ENCODE results near the gene SERPINA3. TPM values are rescaled to one million over a fixed set of nuclear protein-coding genes. Genes with fewer than 3 reads are reported as not detected.

The SERPINA3 gene
- total RNA-seq, 1 experiment from 2014 or later: 2.3 TPM

DNA sequence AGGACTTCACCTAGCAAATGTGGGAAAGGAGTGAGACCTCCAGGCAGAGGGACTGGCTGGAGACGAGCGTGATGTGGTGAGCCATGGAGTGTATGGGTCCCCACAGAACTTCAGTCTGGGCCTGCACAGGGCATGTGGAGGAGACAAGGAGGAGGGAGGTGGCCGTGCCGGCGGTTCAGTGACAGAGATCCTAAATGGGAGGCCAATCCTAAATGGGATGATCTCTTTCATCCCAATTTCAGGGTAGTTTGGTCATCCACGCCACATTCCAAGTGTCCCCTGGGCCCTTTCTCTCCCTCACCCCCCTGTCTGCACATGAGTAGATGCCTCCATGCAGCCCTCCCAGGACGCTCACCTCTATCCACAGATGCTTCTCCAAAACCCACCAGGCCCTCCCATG is 17.8 kb upstream of the SERPINA3 start:
- Mint-ChIP-seq H3K4me1 (ENCODE audit: low read depth, unreplicated experiment) (peaks cover 27% of the 10 kb centered on the region), H3K36me3 (ENCODE audit: insufficient read depth, unreplicated experiment) (peaks cover 5% of the 10 kb centered on the region), H3K27ac (ENCODE audit: unreplicated experiment) (peak overlapping the region; percentile 36), H3K9me3 (ENCODE audit: unreplicated experiment) (peaks cover 12% of the 10 kb centered on the region), H3K4me3 (ENCODE audit: unreplicated experiment) (no peak overlapping the region), H3K27me3 (ENCODE audit: insufficient read depth, unreplicated experiment) (no peaks in the 10 kb centered on the region)
- Histone ChIP-seq H3K4me3 (ENCODE audit: low read depth, low read length) (no peak overlapping the region), H3K9me3 (no peaks in the 10 kb centered on the region), H3K27me3 (replicated peaks; ENCODE audit: control insufficient read depth, insufficient read depth, low read length) (no peaks in the 10 kb centered on the region), H3K36me3 (ENCODE audit: control insufficient read depth, insufficient read depth, low read length) (no peaks in the 10 kb centered on the region), H3K4me1 (peaks cover 30% of the 10 kb centered on the region)
- BruUV-seq (replicated peaks): no TSS peak
- intact Hi-C loops (cut with micrococcal nuclease; ENCODE audit: unreplicated experiment): loop anchor here (2.0 kb wide), 1 partner anchor 22 kb away; no protein-coding TSS in a partner anchor
- ChIA-PET CTCF (no interaction called here), POLR2A (no interaction called here)
- no peak for TF ChIP-seq CTCF (IDR thresholded peaks at IDR 0.05; ENCODE audit: insufficient read depth in 1 of 2, low read depth in 1 of 2, low read length in 1 of 2, severe bottlenecking in 1 of 2, unreplicated experiment in 1 of 2)
- no peak for DNase-seq

DNA sequence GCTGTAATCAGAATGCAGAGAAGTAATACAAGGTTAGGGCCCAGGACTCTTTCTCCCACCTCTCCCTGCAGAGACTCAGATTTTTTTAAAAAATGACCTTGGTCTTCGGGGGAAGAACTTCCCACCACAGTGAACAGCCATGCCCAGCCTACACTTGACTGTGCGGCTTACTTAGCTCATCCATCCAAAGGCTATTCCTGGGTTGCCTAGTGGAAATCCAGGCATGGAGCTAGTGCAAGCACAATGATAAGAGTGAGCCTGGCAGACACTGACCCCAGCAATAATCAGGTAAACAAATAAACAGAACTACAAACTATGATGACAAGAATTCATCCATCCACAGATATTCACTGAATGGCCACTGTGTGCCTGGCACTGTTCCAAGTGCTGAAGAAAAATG is 16.3 kb upstream of the SERPINA3 start:
- H3K4me3 Mint-ChIP-seq (ENCODE audit: unreplicated experiment): no peak overlapping the region
- no peaks in the 10 kb centered on the region for H3K27me3 Mint-ChIP-seq (ENCODE audit: insufficient read depth, unreplicated experiment)
- peaks cover 5% of the 10 kb centered on the region for H3K36me3 Mint-ChIP-seq (ENCODE audit: insufficient read depth, unreplicated experiment)
- POLR2A ChIA-PET: no interaction called here
- no TSS peak for BruUV-seq (replicated peaks)
- peaks cover 10% of the 10 kb centered on the region for H3K9me3 Mint-ChIP-seq (ENCODE audit: unreplicated experiment)
- Histone ChIP-seq H3K4me1 (peaks cover 44% of the 10 kb centered on the region), H3K9me3 (no peaks in the 10 kb centered on the region), H3K4me3 (ENCODE audit: low read depth, low read length) (no peak overlapping the region), H3K27me3 (replicated peaks; ENCODE audit: control insufficient read depth, insufficient read depth, low read length) (no peaks in the 10 kb centered on the region), H3K36me3 (ENCODE audit: control insufficient read depth, insufficient read depth, low read length) (no peaks in the 10 kb centered on the region)
- no peak for TF ChIP-seq CTCF (IDR thresholded peaks at IDR 0.05; ENCODE audit: insufficient read depth in 1 of 2, low read depth in 1 of 2, low read length in 1 of 2, severe bottlenecking in 1 of 2, unreplicated experiment in 1 of 2)
- peaks cover 40% of the 10 kb centered on the region for H3K4me1 Mint-ChIP-seq (ENCODE audit: low read depth, unreplicated experiment)
- no peak overlapping the region for H3K27ac Mint-ChIP-seq (ENCODE audit: unreplicated experiment)
- CTCF ChIA-PET: interaction anchor here (0.7 kb wide), 1 partner anchor 47 kb away, joined by 4 read pairs; no protein-coding TSS in a partner anchor
- DNase-seq: no peak
- intact Hi-C loops (cut with micrococcal nuclease; ENCODE audit: unreplicated experiment): loop anchor here (2.0 kb wide), 1 partner anchor 23 kb away; no protein-coding TSS in a partner anchor

DNA sequence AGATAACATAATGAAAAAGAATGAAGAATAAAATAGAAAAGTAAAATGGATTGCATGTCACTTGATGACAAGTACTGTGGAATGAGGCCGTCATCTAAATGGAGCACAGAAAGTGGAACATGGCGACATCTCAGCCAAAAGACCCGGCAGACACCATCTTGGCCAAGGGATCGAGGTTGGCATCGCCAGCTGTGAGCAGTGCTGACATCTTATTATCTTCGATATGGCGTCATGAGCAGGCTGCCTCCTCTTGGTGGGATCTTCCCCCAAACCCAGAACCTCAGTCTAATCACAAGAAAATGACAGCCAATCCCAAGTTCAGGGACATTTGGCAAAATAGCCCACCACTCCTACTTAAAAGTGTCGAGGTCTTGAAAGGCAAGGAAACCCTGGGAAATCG is 15.8 kb upstream of the SERPINA3 start:
- BruUV-seq (replicated peaks): no TSS peak
- intact Hi-C loops (cut with micrococcal nuclease; ENCODE audit: unreplicated experiment): no loop called here
- DNase-seq: no peak
- Mint-ChIP-seq H3K4me3 (ENCODE audit: unreplicated experiment) (no peak overlapping the region), H3K4me1 (ENCODE audit: low read depth, unreplicated experiment) (peaks cover 44% of the 10 kb centered on the region), H3K27me3 (ENCODE audit: insufficient read depth, unreplicated experiment) (no peaks in the 10 kb centered on the region), H3K9me3 (ENCODE audit: unreplicated experiment) (peaks cover 6% of the 10 kb centered on the region), H3K36me3 (ENCODE audit: insufficient read depth, unreplicated experiment) (peaks cover 5% of the 10 kb centered on the region), H3K27ac (ENCODE audit: unreplicated experiment) (no peak overlapping the region)
- no peak overlapping the region for H3K4me3 ChIP-seq (ENCODE audit: low read depth, low read length)
- peaks cover 49% of the 10 kb centered on the region for H3K4me1 ChIP-seq
- H3K9me3 ChIP-seq: no peaks in the 10 kb centered on the region
- no peak for TF ChIP-seq CTCF (IDR thresholded peaks at IDR 0.05; ENCODE audit: insufficient read depth in 1 of 2, low read depth in 1 of 2, low read length in 1 of 2, severe bottlenecking in 1 of 2, unreplicated experiment in 1 of 2)
- no peaks in the 10 kb centered on the region for H3K36me3 ChIP-seq (ENCODE audit: control insufficient read depth, insufficient read depth, low read length)
- H3K27me3 ChIP-seq (replicated peaks; ENCODE audit: control insufficient read depth, insufficient read depth, low read length): no peaks in the 10 kb centered on the region
- POLR2A ChIA-PET: no interaction called here
- CTCF ChIA-PET: interaction anchor here (0.7 kb wide), 1 partner anchor 47 kb away, joined by 4 read pairs; no protein-coding TSS in a partner anchor

Measured in Caco-2 (cell line).